Transverse colon (tissue), 4 donors: Measurements from ENCODE around the gene HSD17B2. TPM values are rescaled to one million over a fixed set of nuclear protein-coding genes. Genes with fewer than 3 reads are reported as not detected.

Experiments used
- DNase-seq: peaks from one replicate; pipeline ENCODE4 v3.0.0-alpha.2; 2019
- H3K27ac ChIP-seq, 4 donors: fragments of 200-600 bp; sonication (generic); 2 replicates each; pipeline ENCODE4 v1.5.1; 2016 to 2018; ENCODE audit warnings: inconsistent platforms in 4 of 4
- H3K27me3 ChIP-seq: fragments of 200-600 bp; sonication (generic); 2 replicates; pipeline ENCODE4 v1.5.1; 2017; ENCODE audit warnings: inconsistent platforms
- H3K36me3 ChIP-seq, 4 donors: fragments of 200-600 bp; sonication (generic); 2 replicates each; pipeline ENCODE4 v1.5.1; 2017 to 2019; ENCODE audit warnings: inconsistent platforms in 4 of 4
- H3K4me1 ChIP-seq, 4 donors: fragments of 200-600 bp; sonication (generic); 2 replicates each; pipeline ENCODE4 v1.5.1; 2017 to 2020; ENCODE audit warnings: inconsistent platforms in 4 of 4
- H3K4me3 ChIP-seq, 4 donors: fragments of 200-600 bp; sonication (generic); 1 replicate in 1 of 4; 2 replicates in 3 of 4; pipeline versions ENCODE4 v1.5.1 to v1.6.1; 2017 to 2019; ENCODE audit warnings: inconsistent platforms in 4 of 4
- H3K9me3 ChIP-seq, 2 donors: fragments of 200-600 bp; sonication (generic); 2 replicates each; pipeline ENCODE4 v1.5.1; 2017 to 2019; ENCODE audit warnings: inconsistent platforms in 2 of 2
- EP300 ChIP-seq: sonication (generic); formaldehyde crosslinking; IDR thresholded peaks from one replicate; pipeline ENCODE4 v1.6.1; 2017; ENCODE audit warnings: antibody characterized with exemption, low read depth
- POLR2A ChIP-seq: fragments of 450-650 bp; IDR thresholded peaks from one replicate; pipeline ENCODE4 v1.6.1; 2016; ENCODE audit warnings: antibody characterized with exemption, mild to moderate bottlenecking, moderate library complexity
- POLR2AphosphoS5 ChIP-seq, 3 donors: sonication (generic); formaldehyde crosslinking; IDR thresholded peaks; one replicate each; pipeline ENCODE4 v1.6.1; 2016; ENCODE audit warnings: antibody characterized with exemption in 3 of 3
- WGBS, 2 donors: methylation state at CpG; one replicate each; pipeline ENCODE4 v1.1.5; 2018; ENCODE audit warnings: low coverage in 1 of 2; 5-methylcytosine and 5-hydroxymethylcytosine counted together
- in situ Hi-C, 4 donors: fragments of 200-750 bp; cut with MboI; loops; one replicate each; pipeline versions ENCODE4 v1.15.0 to v1.15.1; 2017; ENCODE audit warnings: low sequenced_read_pairs in 3 of 4, low pct_ligation_motif_present in 1 of 4, low pct_unique_long_range_greater_than_20kb in 1 of 4
- intact Hi-C: fragments of 100-400 bp; cut with DNase I; formaldehyde crosslinking; loops from one replicate; pipeline ENCODE4 v1.15.1; 2023; ENCODE audit warnings: low total_unique reads
- total RNA-seq, 4 donors: library from RNA; depleted of rRNA; stranded (reverse); fragments of >200 nt; gene quantifications; one replicate each; pipeline ENCODE4 v1.1.0, GENCODE V29; 2016
- TF ChIP-seq, protein P1 (sequence below), 5 experiments: fragments of 200-600 bp in 3 of 5; fragments of 450-650 bp in 2 of 5; sonication (generic) in 3 of 5; IDR thresholded peaks; 1 replicate in 2 of 5; 2 replicates in 3 of 5; pipeline ENCODE4 v1.5.1; 2016 to 2017; ENCODE audit warnings: antibody characterized with exemption in 5 of 5, inconsistent platforms in 3 of 5, mild to moderate bottlenecking in 2 of 5, moderate library complexity in 1 of 5

HSD17B2 gene
- total RNA-seq, 4 donors from 2014 or later, result 9.6 to 146 (median 82.3) TPM

DNA sequence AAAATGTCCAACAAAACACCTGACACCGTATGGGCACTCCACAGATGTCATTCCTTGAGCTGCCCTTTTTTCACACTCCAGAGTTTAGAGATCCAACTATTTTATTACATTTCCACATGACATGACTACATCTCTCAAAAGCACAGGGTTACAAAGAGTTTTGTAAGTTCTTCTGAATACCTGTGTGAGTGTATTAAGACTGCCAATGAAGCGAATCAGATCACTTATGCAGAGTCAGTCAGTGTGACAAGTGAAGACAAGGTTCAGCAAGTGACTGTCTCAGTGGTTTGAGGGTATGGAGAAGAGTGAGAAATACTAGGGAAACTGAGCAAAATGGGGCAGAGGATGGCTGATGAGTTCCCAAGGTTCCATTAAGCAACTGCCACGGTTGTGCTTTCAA, 32.2 kb upstream of the HSD17B2 start:
- Histone ChIP-seq H3K9me3 (no peaks in the 10 kb centered on the region), H3K36me3 (no peaks in the 10 kb centered on the region), H3K4me3 (no peak overlapping the region), H3K4me1 (peaks cover 0 to 2% (median under 1%) of the 10 kb centered on the region in 4 donors), H3K27me3 (no peaks in the 10 kb centered on the region), H3K27ac (no peak overlapping the region)
- WGBS, 2 donors, result 71 to 84% methylated on average over 2 to 3 of the region's 3 CpGs
- in situ Hi-C loops (no loop called here), intact Hi-C loops (no loop called here)
- TF ChIP-seq EP300, result no peak
- TF ChIP-seq, protein P1, sequence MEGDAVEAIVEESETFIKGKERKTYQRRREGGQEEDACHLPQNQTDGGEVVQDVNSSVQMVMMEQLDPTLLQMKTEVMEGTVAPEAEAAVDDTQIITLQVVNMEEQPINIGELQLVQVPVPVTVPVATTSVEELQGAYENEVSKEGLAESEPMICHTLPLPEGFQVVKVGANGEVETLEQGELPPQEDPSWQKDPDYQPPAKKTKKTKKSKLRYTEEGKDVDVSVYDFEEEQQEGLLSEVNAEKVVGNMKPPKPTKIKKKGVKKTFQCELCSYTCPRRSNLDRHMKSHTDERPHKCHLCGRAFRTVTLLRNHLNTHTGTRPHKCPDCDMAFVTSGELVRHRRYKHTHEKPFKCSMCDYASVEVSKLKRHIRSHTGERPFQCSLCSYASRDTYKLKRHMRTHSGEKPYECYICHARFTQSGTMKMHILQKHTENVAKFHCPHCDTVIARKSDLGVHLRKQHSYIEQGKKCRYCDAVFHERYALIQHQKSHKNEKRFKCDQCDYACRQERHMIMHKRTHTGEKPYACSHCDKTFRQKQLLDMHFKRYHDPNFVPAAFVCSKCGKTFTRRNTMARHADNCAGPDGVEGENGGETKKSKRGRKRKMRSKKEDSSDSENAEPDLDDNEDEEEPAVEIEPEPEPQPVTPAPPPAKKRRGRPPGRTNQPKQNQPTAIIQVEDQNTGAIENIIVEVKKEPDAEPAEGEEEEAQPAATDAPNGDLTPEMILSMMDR (IDR thresholded peaks at IDR 0.05), result no peak
- TF ChIP-seq POLR2AphosphoS5 (IDR thresholded peaks at IDR 0.05), result no peak
- no peak for TF ChIP-seq POLR2A
- DNase-seq, result no peak

DNA sequence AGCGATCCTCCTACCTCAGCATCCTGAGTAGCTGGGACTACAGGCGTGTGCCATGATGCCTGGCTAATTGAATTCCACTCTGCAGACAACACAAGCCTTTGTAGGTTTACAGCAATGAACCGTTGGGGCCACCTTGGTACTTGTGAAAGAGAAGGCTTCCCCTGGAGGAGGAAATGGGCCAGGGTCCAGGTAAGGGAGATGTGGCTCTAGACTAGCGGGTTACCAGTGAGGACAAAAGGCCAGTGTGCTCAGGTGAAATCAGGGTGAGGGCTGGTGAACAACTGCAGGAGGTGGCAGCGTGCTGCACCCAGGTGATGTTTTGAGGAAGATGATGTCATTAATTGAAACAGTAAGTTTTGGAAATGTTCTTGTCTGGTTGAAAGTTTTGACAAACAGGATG, 30.5 kb upstream of the HSD17B2 start:
- intact Hi-C loops, result no loop called here
- Histone ChIP-seq H3K27ac (no peak overlapping the region), H3K4me1 (no peaks in the 10 kb centered on the region), H3K9me3 (peaks cover 0 to 12% of the 10 kb centered on the region in 2 donors), H3K4me3 (no peak overlapping the region), H3K36me3 (peaks cover 0 to 4% (median 0%) of the 10 kb centered on the region in 4 donors), H3K27me3 (no peaks in the 10 kb centered on the region)
- TF ChIP-seq POLR2AphosphoS5 (IDR thresholded peaks at IDR 0.05) (no peak), EP300 (no peak)
- WGBS, 2 donors, result 82 to 85% methylated on average over 5 of the region's 5 CpGs
- no peak for DNase-seq
- in situ Hi-C loops, result no loop called here

- H3K4me1 ChIP-seq, result peaks cover 0 to under 1% (median under 1%) of the 10 kb centered on the region in 4 donors
Measured at GRCh38 chr16:82005027-82005830, 29.8 kb upstream of the HSD17B2 start.

GRCh38 chr16:82006036-82006435, 29.0 kb upstream of the HSD17B2 start:
- WGBS, 2 donors, result 61 to 74% methylated on average over 5 of the region's 5 CpGs
- Histone ChIP-seq H3K27ac (no peak overlapping the region), H3K36me3 (peaks cover 0 to 4% (median 0%) of the 10 kb centered on the region in 4 donors), H3K4me3 (no peak overlapping the region), H3K9me3 (peaks cover 0 to 12% of the 10 kb centered on the region in 2 donors), H3K27me3 (no peaks in the 10 kb centered on the region), H3K4me1 (peaks cover 0 to 7% (median 2%) of the 10 kb centered on the region in 4 donors)
- TF ChIP-seq EP300 (no peak), POLR2AphosphoS5 (IDR thresholded peaks at IDR 0.05) (no peak), POLR2A (no peak)
- TF ChIP-seq, protein P1 (IDR thresholded peaks at IDR 0.05), result no peak
- DNase-seq, result no peak
- intact Hi-C loops (no loop called here), in situ Hi-C loops (no loop called here)

More at GRCh38 chr16:82005027-82005830, 29.8 kb upstream of the HSD17B2 start:
- in situ Hi-C loops (no loop called here), intact Hi-C loops (no loop called here)
- no peak overlapping the region for H3K4me3 ChIP-seq
- H3K27ac ChIP-seq, result no peak overlapping the region
- TF ChIP-seq POLR2AphosphoS5 (IDR thresholded peaks at IDR 0.05) (no peak), POLR2A (no peak), EP300 (no peak)
- TF ChIP-seq, protein P1 (IDR thresholded peaks at IDR 0.05), result no peak
- peaks cover 0 to 12% of the 10 kb centered on the region in 2 donors for H3K9me3 ChIP-seq
- 81 to 94% methylated on average over 5 to 6 of the region's 6 CpGs for WGBS, 2 donors
- DNase-seq, result no peak
- H3K27me3 ChIP-seq, result no peaks in the 10 kb centered on the region
- H3K36me3 ChIP-seq, result peaks cover 0 to 4% (median 0%) of the 10 kb centered on the region in 4 donors
